ENCODE measurements around the gene SEL1L3. TPM values are rescaled to one million over a fixed set of nuclear protein-coding genes. Genes with fewer than 3 reads are reported as not detected.

The SEL1L3 gene
- total RNA-seq, 1 experiment from 2014 or later: 31.9 TPM

GRCh38 chr4:25882226-25882625 lies 19.4 kb upstream of the SEL1L3 start:
- Histone ChIP-seq H3K9ac (ENCODE audit: low read length) (no peak overlapping the region), H3K79me2 (ENCODE audit: low read length) (no peaks in the 10 kb centered on the region), H3K4me1 (ENCODE audit: insufficient read depth, low read length) (peaks cover 9% of the 10 kb centered on the region), H3K9me2 (replicated peaks; ENCODE audit: low read length) (no peaks in the 10 kb centered on the region), H2AFZ (ENCODE audit: low read length) (no peak overlapping the region), H3K9me3 (ENCODE audit: low read length) (no peaks in the 10 kb centered on the region), H3K27me3 (ENCODE audit: low read length) (no peaks in the 10 kb centered on the region), H3K27ac (ENCODE audit: low read length) (no peak overlapping the region), H3F3A (ENCODE audit: low read length, unreplicated experiment) (no peaks in the 10 kb centered on the region), H3K4me2 (ENCODE audit: low read length) (no peak overlapping the region), H4K20me1 (ENCODE audit: low read length) (no peaks in the 10 kb centered on the region), H3K36me3 (ENCODE audit: low read depth, low read length) (no peaks in the 10 kb centered on the region), H3K4me3 (ENCODE audit: low read length) (no peak overlapping the region)
- DNase-seq (no peak), ATAC-seq (no peak)
- no TSS peak for BruUV-seq (replicated peaks)
- TF ChIP-seq EZH2 (IDR thresholded peaks at IDR 0.05; ENCODE audit: low read length, unreplicated experiment) (no peak), CTCF (conservative IDR thresholded peaks at IDR 0.05; ENCODE audit: low read depth, low read length) (no peak), EZH2phosphoT487 (IDR thresholded peaks at IDR 0.05; ENCODE audit: borderline replicate concordance, low read length) (no peak)
- POLR2A ChIA-PET (ENCODE audit: unreplicated experiment): no interaction called here
- intact Hi-C loops (cut with micrococcal nuclease): no loop called here
- CTCF ChIA-PET: no interaction called here

GRCh38 chr4:25881193-25881592 lies 18.4 kb upstream of the SEL1L3 start:
- intact Hi-C loops (cut with micrococcal nuclease): no loop called here
- no peaks in the 10 kb centered on the region for H3K79me2 ChIP-seq (ENCODE audit: low read length)
- no peaks in the 10 kb centered on the region for H3K36me3 ChIP-seq (ENCODE audit: low read depth, low read length)
- no peak for ATAC-seq
- DNase-seq: no peak
- H3K4me2 ChIP-seq (ENCODE audit: low read length): no peak overlapping the region
- POLR2A ChIA-PET (ENCODE audit: unreplicated experiment): interaction anchor here (0.6 kb wide), 1 partner anchor 505 kb away, joined by 4 read pairs; no protein-coding TSS in a partner anchor
- no peaks in the 10 kb centered on the region for H3K27me3 ChIP-seq (ENCODE audit: low read length)
- no peak overlapping the region for H3K27ac ChIP-seq (ENCODE audit: low read length)
- H4K20me1 ChIP-seq (ENCODE audit: low read length): no peaks in the 10 kb centered on the region
- no peak overlapping the region for H2AFZ ChIP-seq (ENCODE audit: low read length)
- no peak for TF ChIP-seq EZH2phosphoT487 (IDR thresholded peaks at IDR 0.05; ENCODE audit: borderline replicate concordance, low read length)
- TF ChIP-seq EZH2 (IDR thresholded peaks at IDR 0.05; ENCODE audit: low read length, unreplicated experiment): no peak
- no peak for TF ChIP-seq CTCF (conservative IDR thresholded peaks at IDR 0.05; ENCODE audit: low read depth, low read length)
- H3K9me3 ChIP-seq (ENCODE audit: low read length): no peaks in the 10 kb centered on the region
- no peak overlapping the region for H3K9ac ChIP-seq (ENCODE audit: low read length)
- no TSS peak for BruUV-seq (replicated peaks)
- H3F3A ChIP-seq (ENCODE audit: low read length, unreplicated experiment): no peaks in the 10 kb centered on the region
- no peaks in the 10 kb centered on the region for H3K9me2 ChIP-seq (replicated peaks; ENCODE audit: low read length)
- no peak overlapping the region for H3K4me3 ChIP-seq (ENCODE audit: low read length)
- H3K4me1 ChIP-seq (ENCODE audit: insufficient read depth, low read length): peaks cover 9% of the 10 kb centered on the region
- CTCF ChIA-PET: no interaction called here

- Histone ChIP-seq H3K27me3 (ENCODE audit: low read length) (no peaks in the 10 kb centered on the region), H3K27ac (ENCODE audit: low read length) (no peak overlapping the region), H3K4me3 (ENCODE audit: low read length) (no peak overlapping the region), H3K9ac (ENCODE audit: low read length) (no peak overlapping the region), H4K20me1 (ENCODE audit: low read length) (no peaks in the 10 kb centered on the region), H3K9me2 (replicated peaks; ENCODE audit: low read length) (no peaks in the 10 kb centered on the region), H3K79me2 (ENCODE audit: low read length) (no peaks in the 10 kb centered on the region), H3K36me3 (ENCODE audit: low read depth, low read length) (no peaks in the 10 kb centered on the region), H3K4me2 (ENCODE audit: low read length) (no peak overlapping the region), H3F3A (ENCODE audit: low read length, unreplicated experiment) (no peaks in the 10 kb centered on the region), H3K9me3 (ENCODE audit: low read length) (no peaks in the 10 kb centered on the region), H2AFZ (ENCODE audit: low read length) (no peak overlapping the region), H3K4me1 (ENCODE audit: insufficient read depth, low read length) (peaks cover 9% of the 10 kb centered on the region)
- ChIA-PET POLR2A (ENCODE audit: unreplicated experiment) (no interaction called here), CTCF (no interaction called here)
- intact Hi-C loops (cut with micrococcal nuclease): no loop called here
- no peak for TF ChIP-seq EZH2 (IDR thresholded peaks at IDR 0.05; ENCODE audit: low read length, unreplicated experiment)
- TF ChIP-seq CTCF (conservative IDR thresholded peaks at IDR 0.05; ENCODE audit: low read depth, low read length): no peak
- TF ChIP-seq EZH2phosphoT487 (IDR thresholded peaks at IDR 0.05; ENCODE audit: borderline replicate concordance, low read length): no peak
- DNase-seq: no peak
- no TSS peak for BruUV-seq (replicated peaks)
- no peak for ATAC-seq
Observed at GRCh38 chr4:25879991-25880651, 17.3 kb upstream of the SEL1L3 start.

All from PC-3 (cell line).